ENCODE data around the gene CSAD.
"Not testable (repeated sequence)": the region's sequence is repeated elsewhere in the genome, so short reads cannot be mapped to it uniquely, and the experiment has no call there.

CSAD gene

DNA sequence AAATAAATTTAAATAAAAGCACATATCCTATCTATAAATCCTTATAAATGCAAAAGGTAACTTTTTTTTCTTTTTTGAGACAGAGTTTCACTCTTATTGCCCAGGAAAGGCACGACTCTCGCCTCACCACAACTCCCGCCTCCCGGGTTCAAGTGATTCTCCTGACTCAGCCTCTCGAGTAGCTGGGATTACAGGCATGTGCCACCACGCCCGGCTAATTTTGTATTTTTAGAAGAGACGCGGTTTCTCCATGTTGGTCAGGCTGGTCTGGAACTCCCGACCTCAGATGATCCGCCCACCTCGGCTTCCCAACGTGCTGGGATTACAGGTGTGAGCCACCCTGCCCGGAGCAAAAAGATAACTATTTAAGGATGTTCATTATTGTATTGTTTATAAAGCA is 1.9 kb downstream of the CSAD start:
- not testable (repeated sequence) for DNase-seq

DNA sequence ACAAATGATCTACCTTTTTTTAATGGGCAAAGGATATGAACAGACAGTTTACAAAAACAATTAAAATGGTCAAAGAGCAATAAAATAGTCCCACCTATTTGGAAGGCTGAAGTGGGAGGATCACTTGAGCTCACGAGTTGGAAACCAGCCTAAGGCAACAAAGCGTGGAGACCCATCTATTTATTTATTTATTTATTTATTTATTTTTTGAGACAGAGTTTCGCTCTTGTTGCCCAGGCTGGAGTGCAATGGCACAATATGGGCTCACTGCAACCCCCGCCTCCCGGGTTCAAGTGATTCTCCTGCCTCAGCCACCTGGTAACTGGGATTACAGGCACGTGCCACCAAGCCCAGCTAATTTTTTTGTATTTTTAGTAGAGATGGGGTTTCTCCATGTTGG is 3.3 kb downstream of the CSAD start:
- not testable (repeated sequence) for DNase-seq

DNA sequence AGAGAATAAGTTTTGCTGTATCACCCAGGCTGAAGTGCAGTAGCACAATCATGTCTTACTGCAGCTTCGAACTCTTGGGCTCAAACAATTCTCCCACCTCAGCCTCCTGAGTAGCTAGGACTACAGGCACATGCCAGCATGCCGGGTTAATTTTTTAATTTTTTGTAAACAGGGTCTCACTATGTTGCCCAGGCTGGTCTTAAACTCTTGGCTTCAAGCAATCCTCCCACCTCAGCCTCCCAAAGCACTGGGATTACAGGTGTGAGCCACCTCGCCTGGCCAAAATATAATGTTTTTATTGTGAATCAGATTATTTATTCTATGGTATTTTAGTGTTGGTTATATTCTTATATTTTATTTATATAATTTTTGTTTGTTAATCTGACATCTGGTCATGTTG is 4.0 kb downstream of the CSAD start:
- DNase-seq = no peak

DNA sequence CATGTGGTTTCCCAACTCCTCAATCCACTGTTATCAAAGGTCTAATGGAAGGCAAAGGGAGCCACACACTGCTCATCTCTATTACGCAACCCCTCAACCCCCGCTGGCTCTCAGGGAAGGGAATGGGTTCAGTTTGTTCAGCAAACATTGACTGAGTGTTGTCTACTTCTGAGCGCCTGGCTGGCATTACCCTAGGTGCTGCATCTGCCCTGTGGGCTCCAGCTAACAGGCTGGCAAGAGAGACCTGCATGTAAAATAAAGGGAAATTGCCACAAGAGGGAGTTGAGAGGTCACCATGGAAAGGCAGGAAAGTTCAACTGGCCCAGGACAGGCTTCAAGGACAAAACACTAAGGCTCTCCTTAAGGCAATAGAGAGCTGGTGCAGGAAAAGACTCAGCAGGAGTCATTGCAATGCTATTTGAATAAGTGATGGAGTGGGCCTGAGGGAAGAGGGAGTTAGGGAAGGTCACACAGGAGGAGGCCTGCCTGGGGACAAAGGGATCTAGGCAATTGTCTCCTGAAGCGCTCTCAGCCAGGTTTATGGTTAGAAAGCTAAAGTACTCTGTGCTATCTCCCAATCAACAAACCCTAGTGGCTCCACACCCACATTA is 5.7 kb downstream of the CSAD start:
- DNase-seq = peak; percentile 64

DNA sequence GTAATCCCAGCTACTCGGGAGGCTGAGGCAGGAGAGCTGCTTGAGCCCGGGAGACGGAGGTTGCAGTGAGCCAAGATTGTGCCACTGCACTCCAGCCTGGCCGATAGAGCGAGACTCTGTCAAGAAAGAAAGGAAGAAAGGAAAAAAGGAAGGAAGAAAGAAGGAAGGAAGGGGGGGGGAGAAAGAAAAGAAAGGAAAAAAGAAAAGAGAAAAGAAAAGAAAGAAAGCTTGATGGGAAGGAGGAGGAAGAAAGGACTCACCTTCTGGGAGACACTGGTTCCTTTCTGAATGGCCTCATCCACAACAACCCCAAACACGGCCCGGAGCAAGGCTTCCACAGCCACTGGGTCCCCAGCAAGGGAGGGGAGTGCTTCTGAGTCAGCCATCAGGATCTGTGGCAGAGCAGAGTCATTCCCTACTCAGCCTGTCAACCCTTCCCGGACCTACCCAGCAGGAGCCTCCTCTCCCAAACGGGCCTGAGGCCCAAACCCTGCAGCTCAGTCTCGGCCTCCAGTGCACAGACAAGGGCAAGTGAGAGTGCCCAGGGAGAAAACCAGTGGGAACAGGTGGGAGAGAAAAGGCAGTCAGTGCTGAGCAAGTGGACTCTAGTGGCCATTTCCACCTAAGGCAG is 7.5 kb downstream of the CSAD start:
- DNase-seq = no peak

DNA sequence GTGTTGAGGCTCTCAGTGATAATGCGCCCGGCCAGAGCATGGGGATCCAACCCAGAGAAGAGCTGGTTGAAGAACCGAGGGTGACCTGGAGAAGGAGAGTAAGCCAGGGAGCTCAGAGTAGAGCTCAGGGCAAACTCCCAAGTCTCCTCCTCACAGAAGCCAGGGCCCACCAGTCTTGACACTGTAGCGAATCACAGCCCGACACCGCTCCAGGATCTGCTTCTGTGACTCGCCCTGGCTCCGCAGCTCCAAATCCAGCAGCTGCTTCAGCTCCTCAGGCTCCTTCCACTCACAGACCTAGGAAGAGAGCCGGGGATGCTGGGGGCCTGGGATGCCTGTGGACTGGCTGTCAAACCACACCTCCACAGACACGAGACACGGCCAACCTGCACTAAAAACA is 8.4 kb downstream of the CSAD start:
- no peak for DNase-seq

DNA sequence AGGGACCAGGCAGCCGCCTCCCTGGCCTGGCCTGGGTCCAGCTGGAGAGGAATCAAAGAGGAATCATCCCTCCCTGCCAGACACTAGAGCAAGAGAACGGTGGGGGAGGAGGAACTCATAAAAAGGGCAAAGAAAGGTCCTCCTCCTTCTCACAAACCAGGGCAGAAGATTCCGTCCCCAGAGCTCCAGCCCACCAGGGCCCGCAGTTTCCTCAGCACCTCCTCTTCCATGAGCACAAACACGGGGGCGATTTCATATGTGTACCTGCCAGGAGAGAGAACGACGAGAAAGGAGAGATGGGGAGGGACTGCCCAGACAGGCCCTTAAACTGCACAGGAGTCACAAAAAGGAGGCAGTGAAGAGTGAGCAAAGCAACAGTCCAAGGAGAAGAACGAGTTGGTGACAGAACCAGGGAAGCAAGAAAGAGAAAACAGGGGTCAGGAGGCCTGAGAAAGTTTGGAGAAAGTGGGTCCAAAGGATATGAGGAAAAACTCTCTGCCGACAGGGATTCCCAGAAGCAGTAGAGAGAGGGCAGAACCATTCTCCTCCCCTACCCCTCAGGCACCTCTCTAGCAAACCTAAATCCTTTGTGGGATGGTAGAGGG is 8.9 kb downstream of the CSAD start:
- peak; percentile 55 for DNase-seq

DNA sequence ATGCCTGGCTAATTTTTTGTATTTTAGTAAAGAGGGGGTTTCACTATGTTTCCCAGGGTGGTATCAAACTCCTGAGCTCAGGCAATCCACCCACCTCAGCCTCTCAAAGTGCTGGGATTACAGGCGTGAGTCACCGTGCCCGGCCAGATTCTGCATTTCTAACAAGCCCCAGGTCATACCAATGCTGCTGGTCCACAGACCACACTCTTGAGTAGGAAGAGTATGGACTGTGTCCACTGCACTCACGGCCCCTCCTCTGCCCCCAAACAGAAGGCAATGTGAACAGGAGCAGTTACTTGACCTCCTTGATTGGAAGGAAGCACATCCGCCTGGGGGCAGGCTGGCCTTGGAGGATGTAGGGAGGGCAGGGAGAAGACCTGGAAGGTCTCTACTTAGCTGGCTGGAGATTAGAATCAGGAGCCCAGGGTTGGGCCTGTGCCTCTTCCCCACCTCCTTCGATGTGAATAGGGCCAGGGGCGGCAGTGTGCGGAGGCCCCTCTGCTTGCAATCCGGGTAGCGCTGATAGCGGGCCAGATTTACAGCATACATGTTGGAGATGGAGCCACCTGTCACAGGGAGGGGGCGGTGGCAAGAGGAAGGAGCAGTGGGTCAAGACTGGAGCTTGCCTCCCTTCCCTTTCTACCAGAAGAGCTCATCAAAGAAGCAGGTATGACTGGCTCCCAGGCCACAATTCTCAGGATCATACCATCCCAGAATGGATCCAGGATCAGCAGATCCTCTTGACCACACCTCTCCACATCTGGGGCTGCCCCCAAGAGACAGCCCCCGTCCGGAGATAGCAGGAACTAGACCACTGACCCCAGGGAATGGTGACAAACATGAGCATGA is 9.6 kb downstream of the CSAD start:
- no peak for DNase-seq

DNA sequence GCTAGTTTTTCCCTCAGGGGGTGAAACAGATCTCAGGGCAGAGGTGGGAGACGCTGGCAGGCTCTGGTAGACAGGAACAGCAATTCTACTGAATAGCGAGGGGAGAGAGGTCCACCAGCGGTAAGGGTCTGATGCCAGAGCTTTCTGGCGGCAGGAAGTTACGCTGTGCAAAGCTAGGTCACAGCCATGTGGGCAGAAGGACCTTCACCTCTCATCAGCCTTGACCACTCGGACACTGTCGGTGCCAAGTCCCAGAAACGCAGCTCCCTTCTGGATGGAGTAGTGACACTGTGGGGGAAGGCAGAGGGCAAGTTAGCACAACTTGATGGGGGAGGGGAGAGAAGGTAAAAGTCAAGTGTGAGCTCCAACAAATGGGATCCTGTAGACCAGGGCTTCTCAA is 10.5 kb downstream of the CSAD start:
- no peak for DNase-seq

DNA sequence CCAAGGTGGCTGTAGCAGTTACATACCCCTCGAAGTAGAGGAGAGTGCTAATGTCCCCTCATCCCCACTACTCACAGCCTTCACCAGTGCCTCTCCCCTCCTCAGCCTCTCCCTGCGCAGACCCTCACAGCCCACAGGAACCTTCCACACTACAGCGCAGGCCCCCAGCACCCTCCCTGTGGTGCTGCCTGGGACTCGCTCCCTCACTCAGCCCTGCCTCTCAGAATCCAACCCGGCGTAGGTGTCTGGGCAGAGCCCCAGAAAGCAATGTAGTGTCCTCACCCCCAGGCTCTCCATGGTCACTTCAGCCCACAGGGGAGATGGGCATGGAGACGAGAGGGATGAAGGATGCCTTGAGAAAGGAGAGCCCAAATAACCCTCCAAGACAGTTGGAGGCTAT is 11.1 kb downstream of the CSAD start:
- DNase-seq = no peak

DNA sequence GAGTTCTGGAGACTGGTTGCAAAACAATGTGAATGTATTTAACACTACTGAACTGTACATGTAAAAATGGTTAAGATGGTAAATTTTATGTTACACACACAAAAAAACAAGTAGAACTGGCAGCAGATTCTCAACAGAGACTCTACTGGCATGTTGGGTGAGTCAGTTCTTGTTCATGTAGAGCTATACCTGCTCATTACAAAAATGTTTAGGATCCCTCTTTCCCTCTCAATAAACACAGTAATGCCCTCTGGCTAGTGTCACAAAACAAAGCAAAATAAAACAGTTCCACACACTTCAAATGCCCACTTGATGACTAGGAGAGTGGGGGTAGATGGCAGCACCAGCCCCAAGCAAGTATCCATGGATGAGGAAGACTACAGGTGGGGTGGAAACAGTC is 13.9 kb downstream of the CSAD start:
- no peak for DNase-seq

DNA sequence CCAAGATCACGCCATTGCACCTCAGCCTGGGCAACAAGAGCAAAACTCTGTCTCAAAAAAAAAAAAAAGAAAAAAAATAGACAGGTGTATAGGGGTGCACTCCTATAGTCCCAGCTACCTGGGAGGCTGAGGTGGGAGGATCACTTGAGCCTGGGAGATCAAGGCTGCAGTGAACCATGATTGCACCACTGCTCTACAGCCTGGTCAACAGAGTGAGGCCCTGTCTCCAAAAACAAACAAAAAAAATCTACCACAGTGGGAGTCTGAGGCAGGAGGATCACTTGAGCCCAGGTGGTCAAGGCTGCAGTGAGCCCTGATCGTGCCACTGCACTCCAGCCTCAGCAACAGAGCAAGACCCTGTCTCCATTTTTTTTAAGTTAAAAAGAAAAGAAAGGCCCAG is 17.7 kb downstream of the CSAD start:
- not testable (repeated sequence) for DNase-seq

DNA sequence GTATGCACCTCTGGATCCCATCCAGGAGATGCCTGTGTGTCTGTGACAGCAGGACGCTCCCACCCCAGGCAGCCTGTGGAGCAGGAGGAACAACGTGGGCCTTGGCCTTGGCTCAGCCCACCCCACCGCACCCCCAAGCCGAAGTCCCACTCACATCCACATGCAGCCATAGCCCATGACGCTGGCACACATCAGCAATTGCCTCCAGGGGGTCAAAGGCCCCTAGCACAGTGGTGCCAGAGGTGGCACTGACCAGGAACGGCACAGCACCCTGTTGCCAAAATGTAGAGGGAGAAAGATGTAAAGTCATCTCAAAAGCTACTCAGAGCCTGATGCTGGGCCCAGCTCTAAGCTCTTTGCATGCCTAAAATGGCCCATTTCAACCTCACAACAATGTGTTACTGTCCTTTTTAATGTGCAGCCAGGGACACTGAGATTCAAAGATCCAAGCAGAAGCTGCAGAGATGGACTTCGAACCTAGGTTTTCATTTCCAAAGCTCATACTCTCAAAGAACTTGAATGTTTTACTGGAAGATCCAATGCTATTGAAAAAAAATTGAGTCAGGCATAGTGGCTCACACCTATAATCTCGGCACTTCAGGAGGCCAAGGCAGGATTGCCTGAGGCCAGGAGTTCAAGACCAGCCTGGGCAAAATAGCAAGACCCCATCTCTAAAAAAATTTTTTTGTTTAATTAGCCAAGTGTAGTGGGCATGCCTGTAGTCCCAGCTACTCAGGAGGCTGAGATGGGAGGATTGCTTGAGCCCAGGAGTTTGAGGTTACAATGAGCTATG is 19.4 kb downstream of the CSAD start:
- DNase-seq = no peak

DNA sequence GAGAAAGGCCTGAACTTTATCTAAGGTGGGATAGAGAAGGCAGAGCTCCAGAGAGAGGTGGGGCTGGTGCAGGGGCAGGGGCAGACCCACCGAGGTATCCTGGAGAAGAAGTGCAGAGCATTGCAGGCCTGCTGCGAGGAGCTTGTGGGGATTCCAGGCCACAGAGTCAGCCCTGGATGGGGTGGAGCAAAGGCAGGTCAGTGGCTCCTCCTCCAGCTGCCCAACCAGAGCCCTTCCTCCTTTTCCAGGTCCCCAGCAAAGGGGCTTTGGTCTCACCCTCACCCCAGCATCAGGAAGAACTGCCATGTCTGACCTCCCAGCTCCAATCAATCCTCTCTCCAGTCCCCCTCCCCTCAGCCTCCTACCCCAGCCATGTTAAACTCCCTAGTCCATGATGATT is 20.1 kb downstream of the CSAD start:
- DNase-seq = no peak

DNA sequence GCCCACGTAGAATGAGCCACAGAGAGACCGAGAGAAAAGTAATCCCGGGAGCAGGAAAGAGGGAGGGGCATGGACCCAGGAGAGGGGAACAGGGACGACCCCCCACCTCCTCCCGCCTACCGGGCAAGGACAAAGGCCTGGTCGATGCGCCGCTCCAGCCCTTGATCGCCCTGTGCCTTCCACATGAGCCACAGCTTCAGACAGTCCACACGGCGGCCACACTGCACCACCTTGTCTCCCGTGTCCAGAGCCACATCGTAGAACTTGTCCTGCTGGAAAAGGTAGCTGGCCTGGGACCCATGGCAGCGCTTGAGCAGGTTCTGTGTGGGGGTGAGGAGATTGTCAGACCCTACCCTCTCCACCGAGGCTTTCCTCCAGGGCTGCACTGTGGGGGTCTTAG is 20.7 kb downstream of the CSAD start:
- DNase-seq = no peak

DNA sequence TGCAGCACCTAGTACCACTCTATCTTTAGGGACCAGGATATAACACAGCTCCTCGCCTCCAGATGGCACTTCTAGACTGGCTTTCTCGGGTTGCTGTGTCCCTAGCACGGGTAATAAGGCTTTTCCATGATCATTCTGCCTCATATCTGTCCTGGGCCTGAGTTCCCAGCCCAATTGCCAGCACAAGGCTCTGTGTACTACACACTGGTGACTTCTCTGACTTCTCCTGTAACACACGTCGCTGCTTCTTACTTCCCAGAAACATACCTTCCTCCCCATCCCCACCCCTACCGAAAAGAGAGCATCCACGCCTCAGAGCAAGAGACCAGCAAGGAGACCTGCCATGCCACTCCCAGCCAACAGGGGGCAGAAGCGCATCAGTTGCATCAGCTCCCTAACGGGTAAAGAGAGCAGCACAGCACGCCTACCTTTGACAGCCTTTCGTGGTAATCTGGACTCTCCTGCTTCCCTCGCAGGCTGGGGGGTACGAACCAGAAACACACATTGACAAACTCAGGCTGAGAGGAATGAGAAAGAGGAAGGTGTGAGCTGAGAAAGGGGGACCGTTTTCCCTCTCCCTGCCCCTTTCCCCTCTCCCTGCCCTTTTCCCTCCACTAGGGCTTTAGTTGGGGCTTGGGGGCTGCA is 21.4 kb downstream of the CSAD start:
- peak; percentile 63 for DNase-seq

DNA sequence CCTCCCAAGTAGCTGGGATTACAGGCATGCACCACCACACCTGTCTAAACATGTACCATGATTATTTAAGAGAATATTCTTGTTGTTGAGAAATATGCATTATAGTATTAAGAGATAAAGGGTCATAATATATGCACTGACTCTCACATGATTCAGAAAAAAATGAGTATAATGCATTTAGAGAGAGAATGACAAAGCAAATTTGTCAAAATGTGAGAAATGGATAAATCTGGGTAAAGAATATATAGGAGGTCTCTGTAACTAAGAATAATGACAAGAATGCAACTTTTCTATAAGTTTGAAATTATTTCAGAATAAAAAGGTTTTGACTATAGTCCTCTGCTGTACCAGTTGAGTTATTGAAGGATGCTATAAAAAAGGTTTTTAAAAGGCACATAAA is 28.3 kb downstream of the CSAD start:
- DNase-seq = no peak

DNA sequence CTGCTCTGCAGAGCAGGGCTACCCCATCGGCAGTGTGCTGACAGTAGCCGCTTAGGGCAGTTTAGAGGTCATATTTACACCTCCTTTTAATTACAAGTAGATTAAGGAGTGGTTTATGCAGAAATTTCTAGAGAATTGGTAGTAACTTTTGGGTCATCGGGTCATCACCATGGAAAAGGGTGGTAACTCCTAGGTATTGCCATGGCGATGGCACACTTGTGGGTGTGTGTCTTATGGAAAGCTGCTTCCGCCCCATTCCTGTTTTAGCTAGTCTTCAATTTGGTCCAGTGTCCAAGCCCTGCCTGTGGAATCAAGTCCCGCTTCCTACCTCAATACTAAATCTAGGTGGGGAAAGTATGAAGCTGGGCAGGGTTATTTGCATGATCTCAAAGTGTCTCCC is 29.7 kb downstream of the CSAD start:
- DNase-seq = no peak

DNA sequence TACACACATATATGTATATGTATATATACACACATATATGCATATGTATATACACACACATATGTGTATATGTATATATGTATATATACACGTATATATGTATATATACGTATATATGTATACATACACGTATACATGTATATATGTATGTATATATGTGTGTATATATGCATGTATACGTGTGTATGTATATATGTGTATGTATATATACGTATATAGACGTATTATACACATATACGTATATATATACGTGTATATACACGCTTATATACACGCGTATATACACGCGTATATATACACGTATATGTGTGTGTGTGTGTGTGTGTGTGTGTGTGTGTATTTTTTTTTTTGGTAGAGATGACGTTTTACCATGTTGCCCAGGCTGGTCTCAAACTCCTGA is 33.1 kb downstream of the CSAD start:
- DNase-seq = no peak

DNA sequence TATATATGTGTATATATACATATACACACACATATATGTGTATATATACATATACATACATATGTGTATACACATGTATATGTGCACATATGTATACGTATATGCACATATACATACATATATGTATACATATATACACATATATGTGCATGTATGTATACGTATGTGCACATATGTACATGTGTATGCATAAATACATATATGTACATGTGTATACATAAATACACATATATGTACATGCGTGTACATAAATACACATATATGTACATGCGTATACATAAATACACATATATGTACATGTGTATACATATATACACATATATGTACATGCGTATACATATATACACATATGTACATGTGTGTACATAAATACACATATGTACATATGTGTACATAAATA is 33.5 kb downstream of the CSAD start:
- no peak for DNase-seq

DNA sequence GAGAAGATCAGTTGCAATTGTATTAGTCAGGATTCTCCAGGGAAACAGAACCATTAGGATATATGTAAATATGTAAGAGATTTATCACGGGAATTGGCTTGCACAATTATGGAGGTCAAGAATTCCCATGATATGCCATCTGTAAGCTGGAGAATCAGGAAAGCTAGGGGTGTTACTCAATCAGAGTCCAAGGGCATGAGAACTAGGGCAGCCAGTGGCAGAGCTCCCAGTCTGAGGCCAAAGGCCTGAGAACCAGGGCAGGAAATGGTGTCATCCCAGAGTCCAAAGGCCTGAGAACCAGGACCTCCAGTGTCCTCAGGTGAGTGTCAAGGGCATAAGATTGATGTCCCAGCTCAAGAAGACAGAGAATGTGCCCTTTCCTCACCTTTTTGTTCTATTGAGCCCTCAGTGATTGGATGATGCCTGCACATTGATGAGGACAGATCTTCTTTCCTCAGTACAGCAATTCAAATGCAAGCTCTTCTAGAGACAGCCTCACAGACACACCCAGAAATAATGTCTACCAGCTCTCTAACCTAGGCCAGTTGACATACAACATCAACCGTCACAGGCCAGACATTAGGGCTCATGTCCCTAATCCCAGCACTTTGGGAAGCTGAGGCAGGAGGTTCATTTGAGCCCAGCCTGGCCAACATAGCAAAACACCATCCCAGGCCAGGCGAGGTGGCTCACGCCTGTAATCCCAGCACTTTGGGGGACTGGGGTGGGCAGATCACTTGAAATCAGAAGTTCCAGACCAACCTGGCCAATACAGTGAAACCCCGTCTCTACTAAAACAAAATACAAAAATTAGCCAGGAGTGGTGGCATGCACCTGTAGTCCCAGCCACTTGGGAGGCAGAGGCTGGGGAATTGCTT is 35.1 kb downstream of the CSAD start:
- DNase-seq = no peak

DNA sequence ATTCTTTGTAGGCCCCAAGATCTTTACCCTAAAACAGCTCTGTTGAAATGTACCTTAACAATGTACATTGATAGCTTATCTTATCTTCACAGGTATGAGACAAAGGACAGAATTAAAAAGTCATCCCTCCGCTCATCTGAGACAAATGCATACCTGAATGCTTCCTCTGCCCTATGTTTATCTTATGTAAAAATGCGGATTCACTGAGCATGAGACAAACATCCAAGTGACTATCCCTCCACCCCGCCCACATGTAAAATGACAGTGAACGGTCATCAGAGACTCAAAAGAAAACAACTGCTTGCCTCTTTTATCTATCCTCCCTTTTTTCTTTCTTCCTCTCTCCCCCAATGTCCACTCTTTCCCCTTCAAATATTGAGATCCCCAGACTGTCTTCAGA is 37.4 kb downstream of the CSAD start:
- DNase-seq = no peak
